Skeletal muscle satellite cell (primary cell): ENCODE data around the gene SFMBT2.

Source experiments
- H3K27me3 ChIP-seq: 2 replicates; pipeline ENCODE4 v1.7.0; 2013; ENCODE audit warnings: low read length; ENCODE audit not compliant: control insufficient read depth, insufficient read depth
- H3K36me3 ChIP-seq: 2 replicates; pipeline ENCODE4 v1.7.0; 2013; ENCODE audit warnings: mild to moderate bottlenecking, control low read depth, low read length; ENCODE audit not compliant: insufficient read depth
- H3K4me1 ChIP-seq: 2 replicates; pipeline ENCODE4 v1.7.0; 2013; ENCODE audit warnings: low read length; ENCODE audit not compliant: control insufficient read depth, insufficient read depth
- H3K4me2 ChIP-seq: 2 replicates; pipeline ENCODE4 v1.7.0; 2013; ENCODE audit warnings: mild to moderate bottlenecking, low read length
- H3K4me3 ChIP-seq: 2 replicates; pipeline ENCODE4 v1.7.0; 2013; ENCODE audit warnings: low read length
- H3K9ac ChIP-seq: 2 replicates; pipeline ENCODE4 v1.7.0; 2013; ENCODE audit warnings: mild to moderate bottlenecking, low read depth, low read length, moderate library complexity
- H3K9me3 ChIP-seq: replicated peaks from 2 replicates; pipeline ENCODE4 v1.7.0; 2013; ENCODE audit warnings: mild to moderate bottlenecking, control low read depth, low read length

The SFMBT2 gene

GRCh38 chr10:7288060-7288690 is 122.7 kb downstream of the SFMBT2 start:
- Histone ChIP-seq H3K4me2 (no peak overlapping the region), H3K36me3 (no peaks in the 10 kb centered on the region), H3K4me1 (no peaks in the 10 kb centered on the region), H3K27me3 (no peaks in the 10 kb centered on the region), H3K9ac (no peak overlapping the region), H3K9me3 (no peaks in the 10 kb centered on the region), H3K4me3 (no peak overlapping the region)

GRCh38 chr10:7287377-7287776 is 123.5 kb downstream of the SFMBT2 start:
- no peak overlapping the region for H3K4me2 ChIP-seq
- H3K4me3 ChIP-seq = no peak overlapping the region
- no peaks in the 10 kb centered on the region for H3K36me3 ChIP-seq
- no peaks in the 10 kb centered on the region for H3K4me1 ChIP-seq
- no peak overlapping the region for H3K9ac ChIP-seq
- no peaks in the 10 kb centered on the region for H3K9me3 ChIP-seq
- H3K27me3 ChIP-seq = no peaks in the 10 kb centered on the region

GRCh38 chr10:7285522-7286322 is 125.1 kb downstream of the SFMBT2 start:
- H3K9me3 ChIP-seq = no peaks in the 10 kb centered on the region
- no peaks in the 10 kb centered on the region for H3K27me3 ChIP-seq
- no peak overlapping the region for H3K4me2 ChIP-seq
- H3K9ac ChIP-seq = no peak overlapping the region
- no peaks in the 10 kb centered on the region for H3K36me3 ChIP-seq
- H3K4me3 ChIP-seq = no peak overlapping the region
- H3K4me1 ChIP-seq = no peaks in the 10 kb centered on the region

- Histone ChIP-seq H3K4me2 (no peak overlapping the region), H3K9me3 (no peaks in the 10 kb centered on the region), H3K4me3 (no peak overlapping the region), H3K27me3 (no peaks in the 10 kb centered on the region), H3K36me3 (no peaks in the 10 kb centered on the region), H3K9ac (no peak overlapping the region), H3K4me1 (no peaks in the 10 kb centered on the region)
Measured at GRCh38 chr10:7283246-7283645, 127.6 kb downstream of the SFMBT2 start.

- no peak overlapping the region for H3K4me3 ChIP-seq
- no peaks in the 10 kb centered on the region for H3K36me3 ChIP-seq
- H3K9me3 ChIP-seq = no peaks in the 10 kb centered on the region
- no peaks in the 10 kb centered on the region for H3K4me1 ChIP-seq
- H3K9ac ChIP-seq = no peak overlapping the region
- no peak overlapping the region for H3K4me2 ChIP-seq
- H3K27me3 ChIP-seq = no peaks in the 10 kb centered on the region
Measured at GRCh38 chr10:7282457-7282856, 128.4 kb downstream of the SFMBT2 start.

GRCh38 chr10:7281429-7281828 is 129.4 kb downstream of the SFMBT2 start:
- Histone ChIP-seq H3K9ac (no peak overlapping the region), H3K4me1 (no peaks in the 10 kb centered on the region), H3K27me3 (no peaks in the 10 kb centered on the region), H3K4me3 (no peak overlapping the region), H3K4me2 (no peak overlapping the region), H3K36me3 (no peaks in the 10 kb centered on the region), H3K9me3 (no peaks in the 10 kb centered on the region)

- H3K4me2 ChIP-seq = no peak overlapping the region
- H3K9me3 ChIP-seq = no peaks in the 10 kb centered on the region
- no peak overlapping the region for H3K4me3 ChIP-seq
- no peaks in the 10 kb centered on the region for H3K36me3 ChIP-seq
- no peak overlapping the region for H3K9ac ChIP-seq
- no peaks in the 10 kb centered on the region for H3K4me1 ChIP-seq
- no peaks in the 10 kb centered on the region for H3K27me3 ChIP-seq
Measured at GRCh38 chr10:7279303-7279702, 131.5 kb downstream of the SFMBT2 start.

GRCh38 chr10:7277867-7278266 is 133.0 kb downstream of the SFMBT2 start:
- no peaks in the 10 kb centered on the region for H3K36me3 ChIP-seq
- H3K9me3 ChIP-seq = no peaks in the 10 kb centered on the region
- H3K9ac ChIP-seq = no peak overlapping the region
- H3K4me2 ChIP-seq = no peak overlapping the region
- no peaks in the 10 kb centered on the region for H3K4me1 ChIP-seq
- H3K27me3 ChIP-seq = no peaks in the 10 kb centered on the region
- no peak overlapping the region for H3K4me3 ChIP-seq

- H3K36me3 ChIP-seq = no peaks in the 10 kb centered on the region
- H3K4me1 ChIP-seq = no peaks in the 10 kb centered on the region
- H3K9me3 ChIP-seq = no peaks in the 10 kb centered on the region
- H3K27me3 ChIP-seq = no peaks in the 10 kb centered on the region
- H3K9ac ChIP-seq = no peak overlapping the region
- no peak overlapping the region for H3K4me2 ChIP-seq
- no peak overlapping the region for H3K4me3 ChIP-seq
Measured at GRCh38 chr10:7277432-7277831, 133.4 kb downstream of the SFMBT2 start.

- Histone ChIP-seq H3K27me3 (no peaks in the 10 kb centered on the region), H3K4me3 (no peak overlapping the region), H3K4me1 (no peaks in the 10 kb centered on the region), H3K9ac (no peak overlapping the region), H3K36me3 (no peaks in the 10 kb centered on the region), H3K9me3 (no peaks in the 10 kb centered on the region), H3K4me2 (no peak overlapping the region)
Measured at GRCh38 chr10:7275761-7276440, 134.9 kb downstream of the SFMBT2 start.

- no peak overlapping the region for H3K9ac ChIP-seq
- no peaks in the 10 kb centered on the region for H3K36me3 ChIP-seq
- H3K4me2 ChIP-seq = no peak overlapping the region
- H3K27me3 ChIP-seq = no peaks in the 10 kb centered on the region
- H3K4me3 ChIP-seq = no peak overlapping the region
- peaks cover 8% of the 10 kb centered on the region for H3K4me1 ChIP-seq
- no peaks in the 10 kb centered on the region for H3K9me3 ChIP-seq
Measured at GRCh38 chr10:7274293-7274692, 136.5 kb downstream of the SFMBT2 start.
